IPS-NIHi7 (cell line): ENCODE data around the gene NUMA1.

ENCODE experiments used
- DNase-seq: peaks from one replicate; pipeline ENCODE4 v3.0.0; 2012; ENCODE audit warnings: mixed read lengths; ENCODE audit errors: extremely low spot score

The NUMA1 gene

GRCh38 chr11:72061739-72062396 is 18.5 kb downstream of the NUMA1 start:
- no peak for DNase-seq

GRCh38 chr11:72058416-72059034 is 21.8 kb downstream of the NUMA1 start:
- DNase-seq = no peak

GRCh38 chr11:72048766-72049460 is 31.4 kb downstream of the NUMA1 start:
- no peak for DNase-seq

GRCh38 chr11:72045849-72046248 is 34.5 kb downstream of the NUMA1 start:
- DNase-seq = no peak

GRCh38 chr11:72042064-72042745 is 38.1 kb downstream of the NUMA1 start:
- DNase-seq = no peak

- DNase-seq = peak; percentile 42
Observed at GRCh38 chr11:72041364-72042063, 38.8 kb downstream of the NUMA1 start.

GRCh38 chr11:72040491-72041363 is 39.6 kb downstream of the NUMA1 start:
- peak; percentile 84 for DNase-seq

- DNase-seq = no peak
Observed at GRCh38 chr11:72039856-72040401, 40.4 kb downstream of the NUMA1 start.

- no peak for DNase-seq
Observed at GRCh38 chr11:72039031-72039855, 41.1 kb downstream of the NUMA1 start.

GRCh38 chr11:72038491-72038890 is 41.9 kb downstream of the NUMA1 start:
- DNase-seq = no peak

GRCh38 chr11:72037554-72038311 is 42.6 kb downstream of the NUMA1 start:
- DNase-seq = no peak

GRCh38 chr11:72036687-72037086 is 43.7 kb downstream of the NUMA1 start:
- DNase-seq = no peak

- DNase-seq = no peak
Observed at GRCh38 chr11:72030472-72031045, 49.8 kb downstream of the NUMA1 start.

GRCh38 chr11:72026090-72026489 is 54.3 kb downstream of the NUMA1 start:
- no peak for DNase-seq

GRCh38 chr11:72024069-72024754 is 56.1 kb downstream of the NUMA1 start:
- DNase-seq = no peak

- no peak for DNase-seq
Observed at GRCh38 chr11:72023335-72023734, 57.0 kb downstream of the NUMA1 start.

- no peak for DNase-seq
Observed at GRCh38 chr11:72018171-72018570, 62.2 kb downstream of the NUMA1 start.

- DNase-seq = peak; percentile 59
Observed at GRCh38 chr11:72015511-72016061, 64.8 kb downstream of the NUMA1 start.
